Measurements from ENCODE around the gene NRCAM. TPM values are rescaled to one million over a fixed set of nuclear protein-coding genes. Genes with fewer than 3 reads are reported as not detected.

Gene NRCAM
- total and polyA plus RNA-seq, 12 donors = 0.08 to 1.3 (median 0.38) TPM

DNA sequence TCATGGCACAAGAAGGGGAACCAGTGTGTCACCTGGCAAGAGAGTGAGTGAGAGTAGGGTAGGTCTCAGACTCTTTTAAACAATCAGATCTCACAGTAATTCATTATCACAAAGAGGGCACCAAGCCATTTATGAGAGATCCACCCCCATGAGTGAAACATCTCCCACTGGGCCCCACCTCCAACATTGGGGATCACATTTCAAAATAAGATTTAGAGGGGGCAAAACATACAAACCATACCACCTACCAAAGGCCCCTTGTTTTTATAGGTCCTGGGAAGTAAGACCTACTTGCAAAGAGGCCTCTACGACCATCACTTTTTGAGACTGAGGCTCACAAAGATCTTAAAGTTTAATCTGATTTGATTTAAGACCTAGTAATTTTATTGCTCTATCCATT lies 134.9 kb downstream of the NRCAM start:
- WGBS, 2 donors = 88 to 90% methylated on average over 1 of the region's 1 CpG
- Histone ChIP-seq H3K36me3 (no peaks in the 10 kb centered on the region), H3K4me3 (no peak overlapping the region), H3K27me3 (no peaks in the 10 kb centered on the region), H3K4me1 (no peaks in the 10 kb centered on the region), H3K9me3 (no peaks in the 10 kb centered on the region), H3K27ac (no peak overlapping the region)
- intact Hi-C loops (cut with DNase I) = no loop called here
- TF ChIP-seq, protein P1, sequence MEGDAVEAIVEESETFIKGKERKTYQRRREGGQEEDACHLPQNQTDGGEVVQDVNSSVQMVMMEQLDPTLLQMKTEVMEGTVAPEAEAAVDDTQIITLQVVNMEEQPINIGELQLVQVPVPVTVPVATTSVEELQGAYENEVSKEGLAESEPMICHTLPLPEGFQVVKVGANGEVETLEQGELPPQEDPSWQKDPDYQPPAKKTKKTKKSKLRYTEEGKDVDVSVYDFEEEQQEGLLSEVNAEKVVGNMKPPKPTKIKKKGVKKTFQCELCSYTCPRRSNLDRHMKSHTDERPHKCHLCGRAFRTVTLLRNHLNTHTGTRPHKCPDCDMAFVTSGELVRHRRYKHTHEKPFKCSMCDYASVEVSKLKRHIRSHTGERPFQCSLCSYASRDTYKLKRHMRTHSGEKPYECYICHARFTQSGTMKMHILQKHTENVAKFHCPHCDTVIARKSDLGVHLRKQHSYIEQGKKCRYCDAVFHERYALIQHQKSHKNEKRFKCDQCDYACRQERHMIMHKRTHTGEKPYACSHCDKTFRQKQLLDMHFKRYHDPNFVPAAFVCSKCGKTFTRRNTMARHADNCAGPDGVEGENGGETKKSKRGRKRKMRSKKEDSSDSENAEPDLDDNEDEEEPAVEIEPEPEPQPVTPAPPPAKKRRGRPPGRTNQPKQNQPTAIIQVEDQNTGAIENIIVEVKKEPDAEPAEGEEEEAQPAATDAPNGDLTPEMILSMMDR (IDR thresholded peaks at IDR 0.05) = no peak
- DNase-seq = no peak
- ATAC-seq = no peak

DNA sequence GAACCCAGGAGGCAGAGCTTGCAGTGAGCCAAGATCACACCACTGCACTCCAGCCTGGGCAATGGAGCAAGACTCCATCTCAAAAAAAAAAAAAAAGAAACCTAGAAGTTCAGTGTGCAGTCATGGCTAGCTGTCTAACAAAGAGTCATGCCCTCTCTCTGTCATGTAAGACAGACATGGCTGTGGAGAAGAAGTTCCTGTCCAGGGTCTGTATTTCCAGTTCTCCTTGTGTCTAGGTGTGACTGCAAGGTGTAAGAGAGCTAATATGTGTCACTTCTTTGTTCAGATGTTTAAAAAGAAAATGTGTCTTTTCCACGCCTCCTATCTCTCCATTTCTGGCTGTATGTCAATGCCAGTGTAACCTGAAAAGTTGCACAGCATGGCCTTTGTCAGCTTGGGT lies 139.5 kb downstream of the NRCAM start:
- TF ChIP-seq, protein P1 (IDR thresholded peaks at IDR 0.05) = no peak
- peaks cover 0 to 4% (median 0%) of the 10 kb centered on the region in 9 donors for H3K4me1 ChIP-seq
- no peaks in the 10 kb centered on the region for H3K36me3 ChIP-seq
- H3K4me3 ChIP-seq = no peak overlapping the region
- intact Hi-C loops (cut with DNase I) = no loop called here
- WGBS, 2 donors = 79 to 90% methylated on average over 1 of the region's 1 CpG
- H3K27me3 ChIP-seq = no peaks in the 10 kb centered on the region
- no peaks in the 10 kb centered on the region for H3K9me3 ChIP-seq
- no peak for ATAC-seq
- H3K27ac ChIP-seq = no peak overlapping the region
- DNase-seq = no peak

GRCh38 chr7:108314551-108314950 lies 141.7 kb downstream of the NRCAM start:
- TF ChIP-seq, protein P1 (IDR thresholded peaks at IDR 0.05) = no peak
- Histone ChIP-seq H3K4me1 (peaks cover 0 to 19% (median 0%) of the 10 kb centered on the region in 9 donors), H3K27ac (no peak overlapping the region), H3K27me3 (no peaks in the 10 kb centered on the region), H3K36me3 (no peaks in the 10 kb centered on the region), H3K4me3 (no peak overlapping the region), H3K9me3 (no peaks in the 10 kb centered on the region)
- intact Hi-C loops (cut with DNase I) = no loop called here
- ATAC-seq (no peak), DNase-seq (no peak)

- ATAC-seq (no peak), DNase-seq (no peak)
- TF ChIP-seq, protein P1 (IDR thresholded peaks at IDR 0.05) = no peak
- H3K9me3 ChIP-seq = no peaks in the 10 kb centered on the region
- no peaks in the 10 kb centered on the region for H3K27me3 ChIP-seq
- H3K36me3 ChIP-seq = no peaks in the 10 kb centered on the region
- WGBS, 2 donors = 85 to 92% methylated on average over 2 of the region's 2 CpGs
- H3K27ac ChIP-seq = no peak overlapping the region
- intact Hi-C loops (cut with DNase I) = no loop called here
- H3K4me1 ChIP-seq = peaks cover 0 to 19% (median 0%) of the 10 kb centered on the region in 9 donors
- H3K4me3 ChIP-seq = no peak overlapping the region
These were observed 142.2 kb downstream of the NRCAM start for GRCh38 chr7:108314049-108314448.
